Endodermal cell (in vitro differentiated cells): ENCODE data around the gene ALOX15B. TPM values are rescaled to one million over a fixed set of nuclear protein-coding genes. Genes with fewer than 3 reads are reported as not detected.

Experiments
- DNase-seq: peaks from one replicate; pipeline ENCODE4 v3.0.0-alpha.2; 2017
- H3K27ac ChIP-seq: 2 replicates; pipeline ENCODE4 v1.5.1; 2013; ENCODE audit warnings: mild to moderate bottlenecking, low read depth, low read length, moderate library complexity
- H3K27me3 ChIP-seq: 2 replicates; pipeline ENCODE4 v1.6.1; 2013; ENCODE audit warnings: mild to moderate bottlenecking, low read length, moderate library complexity; ENCODE audit not compliant: insufficient read depth, control insufficient read depth, poor library complexity, severe bottlenecking
- H3K36me3 ChIP-seq: 2 replicates; pipeline ENCODE4 v1.7.0; 2013; ENCODE audit warnings: mild to moderate bottlenecking, low read length, moderate library complexity; ENCODE audit not compliant: control insufficient read depth, insufficient read depth
- H3K4me1 ChIP-seq: one replicate; pipeline ENCODE4 v1.7.0; 2013; ENCODE audit warnings: low read length; ENCODE audit not compliant: control insufficient read depth, insufficient read depth
- H3K4me3 ChIP-seq: 2 replicates; pipeline ENCODE4 v1.5.1; 2013; ENCODE audit warnings: mild to moderate bottlenecking, low read length, moderate library complexity
- H3K9ac ChIP-seq: 2 replicates; pipeline ENCODE4 v1.6.1; 2013; ENCODE audit warnings: mild to moderate bottlenecking, low read length, moderate library complexity; ENCODE audit not compliant: poor library complexity, severe bottlenecking; ENCODE audit errors: extremely low read depth
- H3K9me3 ChIP-seq: 2 replicates; pipeline ENCODE4 v1.6.1; 2013; ENCODE audit warnings: mild to moderate bottlenecking, low read length, moderate library complexity; ENCODE audit not compliant: control insufficient read depth
- H3K27ac Mint-ChIP-seq: 2 replicates; pipeline ENCODE4 v1.8.0; 2020; ENCODE audit warnings: mixed read lengths
- H3K27me3 Mint-ChIP-seq: 2 replicates; pipeline ENCODE4 v1.8.0; 2021; ENCODE audit warnings: mild to moderate bottlenecking, mixed read lengths; ENCODE audit not compliant: insufficient read depth
- H3K36me3 Mint-ChIP-seq: 2 replicates; pipeline ENCODE4 v1.8.0; 2020; ENCODE audit warnings: low read depth, mixed read lengths
- H3K4me1 Mint-ChIP-seq: 2 replicates; pipeline ENCODE4 v1.8.0; 2020; ENCODE audit warnings: mixed read lengths
- H3K4me3 Mint-ChIP-seq: 2 replicates; pipeline ENCODE4 v1.8.0; 2020; ENCODE audit warnings: mild to moderate bottlenecking, moderate library complexity, mixed read lengths
- H3K9me3 Mint-ChIP-seq: 2 replicates; pipeline ENCODE4 v1.8.0; 2020; ENCODE audit warnings: mild to moderate bottlenecking, mixed read lengths
- CTCF ChIP-seq: fragments of 200-600 bp; sonication (generic); conservative IDR thresholded peaks from 2 replicates; pipeline ENCODE4 v1.5.0; 2021; ENCODE audit warnings: antibody characterized with exemption, mild to moderate bottlenecking
- WGBS, 2 experiments: methylation state at CpG; one replicate each; pipeline versions ENCODE4 v1.1.5 to v1.1.7; 2013; ENCODE audit warnings: missing lambda C conversion rate in 2 of 2, mixed read lengths in 1 of 2; ENCODE audit not compliant: insufficient coverage in 1 of 2, insufficient read length in 1 of 2; 5-methylcytosine and 5-hydroxymethylcytosine counted together
- total RNA-seq, 2 donors: library from RNA; stranded (reverse); fragmentation: NEBNext Ultra II Directional in 1 of 2; extraction: Animal tissue kit (Norgen Biotek cat#: 25700) in 1 of 2; gene quantifications; 2 replicates in 1 of 2; 3 replicates in 1 of 2; pipeline ENCODE4 v1.2.1, GENCODE V29; 2021

The ALOX15B gene
- total RNA-seq, 2 donors from 2014 or later = not detected

- no peaks in the 10 kb centered on the region for H3K4me1 ChIP-seq
- H3K4me3 Mint-ChIP-seq = no peak overlapping the region
- no peaks in the 10 kb centered on the region for H3K4me1 Mint-ChIP-seq
- TF ChIP-seq CTCF = no peak
- no peak overlapping the region for H3K27ac ChIP-seq
- peaks cover 26% of the 10 kb centered on the region for H3K27me3 ChIP-seq
- no peaks in the 10 kb centered on the region for H3K9me3 Mint-ChIP-seq
- no peaks in the 10 kb centered on the region for H3K36me3 ChIP-seq
- H3K4me3 ChIP-seq = no peak overlapping the region
- H3K36me3 Mint-ChIP-seq = no peaks in the 10 kb centered on the region
- peaks cover 58% of the 10 kb centered on the region for H3K27me3 Mint-ChIP-seq
- no peaks in the 10 kb centered on the region for H3K9me3 ChIP-seq
- no peak overlapping the region for H3K27ac Mint-ChIP-seq
- DNase-seq = no peak
- 87 to 94% methylated on average over 6 to 11 of the region's 11 CpGs for WGBS, 2 experiments
- H3K9ac ChIP-seq = no peak overlapping the region
These were observed 7.6 kb downstream of the ALOX15B start for GRCh38 chr17:8046306-8046928.

DNA sequence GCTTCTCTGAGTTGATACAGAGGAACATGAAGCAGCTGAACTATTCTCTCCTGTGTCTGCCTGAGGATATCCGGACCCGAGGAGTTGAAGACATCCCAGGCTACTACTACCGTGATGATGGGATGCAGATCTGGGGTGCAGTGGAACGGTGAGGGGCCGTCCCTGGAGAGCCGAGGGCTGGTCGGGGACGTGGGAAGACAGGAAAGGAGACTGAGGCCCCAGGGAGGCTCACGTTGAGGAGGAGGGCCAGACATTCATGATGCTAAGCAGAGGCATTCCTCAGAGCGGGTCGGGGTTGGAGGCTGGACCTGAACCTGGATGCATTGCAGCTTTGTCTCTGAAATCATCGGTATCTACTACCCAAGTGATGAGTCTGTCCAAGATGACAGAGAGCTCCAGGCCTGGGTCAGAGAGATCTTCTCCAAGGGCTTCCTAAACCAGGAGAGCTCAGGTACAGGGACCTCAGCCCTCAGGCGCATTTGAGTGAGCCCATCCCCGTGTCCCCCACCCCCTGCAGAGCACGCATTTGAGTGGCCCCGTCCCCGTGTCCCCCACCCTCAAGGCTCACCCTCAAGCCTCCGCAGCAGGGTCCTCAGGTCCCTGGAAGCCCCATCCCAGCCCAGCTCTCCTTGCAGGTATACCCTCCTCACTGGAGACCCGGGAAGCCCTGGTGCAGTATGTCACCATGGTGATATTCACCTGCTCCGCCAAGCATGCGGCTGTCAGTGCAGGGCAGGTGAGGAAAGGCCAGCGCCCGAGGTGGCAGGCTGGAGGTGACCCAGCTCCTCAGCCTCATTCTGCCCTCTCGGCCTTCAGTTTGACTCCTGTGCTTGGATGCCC is 8.3 kb downstream of the ALOX15B start:
- Mint-ChIP-seq H3K27ac (no peak overlapping the region), H3K4me1 (no peaks in the 10 kb centered on the region), H3K9me3 (no peaks in the 10 kb centered on the region), H3K36me3 (no peaks in the 10 kb centered on the region), H3K4me3 (no peak overlapping the region), H3K27me3 (peaks cover 64% of the 10 kb centered on the region)
- no peak for TF ChIP-seq CTCF
- no peaks in the 10 kb centered on the region for H3K4me1 ChIP-seq
- no peak for DNase-seq
- H3K4me3 ChIP-seq = no peak overlapping the region
- no peaks in the 10 kb centered on the region for H3K9me3 ChIP-seq
- no peaks in the 10 kb centered on the region for H3K36me3 ChIP-seq
- WGBS, 2 experiments = 85 to 86% methylated on average over 15 to 24 of the region's 24 CpGs
- no peak overlapping the region for H3K27ac ChIP-seq
- H3K27me3 ChIP-seq = peaks cover 33% of the 10 kb centered on the region
- H3K9ac ChIP-seq = no peak overlapping the region

GRCh38 chr17:8047769-8048110 is 8.9 kb downstream of the ALOX15B start:
- Mint-ChIP-seq H3K27ac (no peak overlapping the region), H3K4me3 (no peak overlapping the region), H3K27me3 (peaks cover 64% of the 10 kb centered on the region), H3K4me1 (no peaks in the 10 kb centered on the region), H3K36me3 (no peaks in the 10 kb centered on the region), H3K9me3 (no peaks in the 10 kb centered on the region)
- Histone ChIP-seq H3K27ac (no peak overlapping the region), H3K27me3 (peaks cover 36% of the 10 kb centered on the region), H3K36me3 (no peaks in the 10 kb centered on the region), H3K9me3 (no peaks in the 10 kb centered on the region), H3K9ac (no peak overlapping the region), H3K4me3 (no peak overlapping the region), H3K4me1 (no peaks in the 10 kb centered on the region)
- TF ChIP-seq CTCF = no peak
- 90 to 94% methylated on average over 4 of the region's 4 CpGs for WGBS, 2 experiments
- DNase-seq = no peak
